ENCODE measurements around the gene PRXL2A. TPM values are rescaled to one million over a fixed set of nuclear protein-coding genes. Genes with fewer than 3 reads are reported as not detected.

The PRXL2A gene
- polyA plus RNA-seq, 6 donors from 2014 or later: 2.5 to 13.9 (median 8.3) TPM

- no peak for DNase-seq
- Mint-ChIP-seq H3K4me1 (peaks cover 39 to 58% (median 47%) of the 10 kb centered on the region in 3 donors), H3K4me3 (peak overlapping the region in 1 of 8 donors; percentile 37), H3K9me3 (peaks cover 0 to 4% (median 0%) of the 10 kb centered on the region in 7 donors), H3K36me3 (peaks cover 5 to 6% of the 10 kb centered on the region in 2 donors), H3K27ac (peak overlapping the region in 2 of 6 donors; percentile 27 to 71), H3K27me3 (no peaks in the 10 kb centered on the region)
- ATAC-seq (ENCODE audit: low read depth in 2 of 2): no peak
Measured at GRCh38 chr10:80484676-80485075, 76.3 kb downstream of the PRXL2A start.

DNA sequence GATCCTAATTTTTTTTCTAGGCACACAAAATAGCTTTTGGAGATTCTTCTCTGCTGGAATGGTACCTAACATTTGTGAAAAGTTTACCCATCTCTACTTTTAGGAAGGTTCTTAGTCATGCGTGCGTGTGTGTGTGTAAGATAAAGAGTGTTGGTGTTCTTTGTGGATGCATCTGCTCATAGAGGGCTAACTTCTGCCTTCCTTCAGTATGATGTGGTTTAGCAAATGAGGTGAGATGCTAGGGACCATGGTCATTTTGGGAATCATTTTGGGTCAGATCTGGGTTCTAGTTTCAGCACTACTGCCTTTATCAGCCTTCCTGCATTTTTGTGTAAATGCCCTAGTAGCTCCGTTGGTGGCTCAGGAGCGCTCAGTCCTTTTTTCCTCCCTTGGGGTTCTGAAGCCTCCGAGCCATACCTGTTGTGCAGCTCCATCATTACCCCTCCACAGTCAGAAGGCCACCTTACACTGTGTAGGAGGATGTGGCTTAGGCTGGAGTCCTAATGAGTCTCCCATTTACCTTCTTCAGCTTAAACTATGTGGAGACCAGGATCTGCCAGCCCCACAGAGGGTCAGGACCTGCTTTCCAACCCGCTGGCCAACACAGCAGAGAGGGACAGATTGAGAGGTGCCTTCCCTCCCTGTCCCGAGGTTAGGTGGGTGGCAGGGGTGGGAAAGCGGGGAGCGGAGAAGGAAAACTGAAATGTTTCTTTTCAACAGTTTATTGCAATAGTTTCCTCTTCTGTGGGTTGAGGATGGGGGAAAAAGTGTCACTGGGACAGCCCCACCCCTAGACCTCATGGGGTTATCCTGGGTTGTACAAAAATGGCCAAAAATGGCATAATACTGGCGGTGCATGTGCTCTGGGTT is 77.0 kb downstream of the PRXL2A start:
- Mint-ChIP-seq H3K4me3 (peak overlapping the region in 4 of 8 donors; percentile 6 to 43 (median 31)), H3K27me3 (no peaks in the 10 kb centered on the region), H3K27ac (peak overlapping the region in 2 of 6 donors; percentile 27 to 76), H3K9me3 (peaks cover 0 to 4% (median under 1%) of the 10 kb centered on the region in 7 donors), H3K36me3 (peaks cover 11 to 12% of the 10 kb centered on the region in 2 donors), H3K4me1 (peaks cover 46 to 61% (median 51%) of the 10 kb centered on the region in 3 donors)
- ATAC-seq (ENCODE audit: low read depth in 2 of 2): no peak
- no peak for DNase-seq

DNA sequence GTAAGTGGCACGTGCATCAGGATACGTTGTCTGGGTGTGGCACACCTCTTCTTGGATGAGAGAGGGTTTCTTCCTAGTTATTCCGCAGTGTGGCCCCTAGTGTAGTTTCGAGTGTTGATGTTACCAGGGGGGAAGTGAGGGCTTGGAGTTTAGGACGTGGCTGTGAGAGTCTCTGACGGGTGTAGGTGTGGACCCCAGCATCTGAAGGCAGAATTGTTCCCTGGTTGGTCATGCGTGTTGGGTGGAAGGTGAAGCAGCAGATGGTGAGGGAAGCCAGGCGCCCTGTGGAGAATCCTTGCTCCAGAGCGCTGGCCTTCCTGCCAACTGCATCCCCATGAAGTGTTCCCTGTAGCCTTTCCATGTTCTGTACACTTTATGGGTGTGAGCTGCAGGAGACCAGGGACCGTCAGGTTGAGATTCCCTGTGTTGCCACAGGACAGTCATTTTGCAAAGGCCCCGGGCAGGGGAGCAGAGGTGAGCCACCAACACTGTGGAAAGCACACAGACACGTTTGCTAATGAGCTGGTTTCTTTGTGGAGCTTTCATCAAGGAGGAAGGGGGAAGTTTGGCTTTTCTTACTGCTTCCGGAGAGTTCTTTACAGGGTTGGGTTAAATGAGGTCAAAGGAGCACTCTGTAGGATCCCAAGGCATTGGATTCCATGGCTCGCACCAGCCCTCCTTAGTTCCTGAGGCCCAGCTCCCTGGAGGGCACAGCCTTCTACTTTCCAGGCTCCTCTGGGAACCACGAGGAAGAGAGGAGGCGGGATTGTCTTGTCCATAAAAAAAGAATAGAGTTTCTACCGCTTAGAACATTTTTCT is 77.8 kb downstream of the PRXL2A start:
- no peak for DNase-seq
- H3K36me3 Mint-ChIP-seq: peaks cover 18% of the 10 kb centered on the region in 2 donors

More for the DNA sequence above, 77.8 kb downstream of the PRXL2A start:
- Mint-ChIP-seq H3K4me1 (peaks cover 51 to 59% (median 57%) of the 10 kb centered on the region in 3 donors), H3K27ac (peak overlapping the region; percentile 27 to 86 (median 60)), H3K4me3 (peak overlapping the region in 5 of 8 donors; percentile 6 to 43 (median 25)), H3K27me3 (no peaks in the 10 kb centered on the region), H3K9me3 (peaks cover 0 to 5% (median 0%) of the 10 kb centered on the region in 7 donors)
- ATAC-seq (ENCODE audit: low read depth in 2 of 2): no peak

Other genes starting within 250 kb of the PRXL2A start
- 100 to 1,000 TPM; 146 to 167 (median 157) TPM for gene ANXA11, start 203.0 kb upstream of the PRXL2A start, polyA plus RNA-seq (ENCODE audit: low read depth in 6 of 6)
- gene MAT1A, start 118.9 kb upstream of the PRXL2A start, polyA plus RNA-seq (ENCODE audit: low read depth in 6 of 6): not detected
- gene DYDC1, start 51.8 kb upstream of the PRXL2A start, polyA plus RNA-seq (ENCODE audit: low read depth in 6 of 6): not detected
- not detected for gene DYDC2, start 51.8 kb upstream of the PRXL2A start, polyA plus RNA-seq (ENCODE audit: low read depth in 6 of 6)
- 10 to 100 TPM; 31.0 to 60.8 (median 38.1) TPM for gene TSPAN14, start 45.8 kb downstream of the PRXL2A start, polyA plus RNA-seq (ENCODE audit: low read depth in 6 of 6)
- under 1 TPM in 1 of 6 donors, not detected in 5; 0.19 TPM for gene SH2D4B, start 129.4 kb downstream of the PRXL2A start, polyA plus RNA-seq (ENCODE audit: low read depth in 6 of 6)

Data from naive B cell (primary cell).